ENCODE measurements around the gene SRRD. TPM values are rescaled to one million over a fixed set of nuclear protein-coding genes. Genes with fewer than 3 reads are reported as not detected.

SRRD gene
- total and polyA plus RNA-seq, 2 experiments from 2014 or later, result 20.2 to 25.7 TPM

DNA sequence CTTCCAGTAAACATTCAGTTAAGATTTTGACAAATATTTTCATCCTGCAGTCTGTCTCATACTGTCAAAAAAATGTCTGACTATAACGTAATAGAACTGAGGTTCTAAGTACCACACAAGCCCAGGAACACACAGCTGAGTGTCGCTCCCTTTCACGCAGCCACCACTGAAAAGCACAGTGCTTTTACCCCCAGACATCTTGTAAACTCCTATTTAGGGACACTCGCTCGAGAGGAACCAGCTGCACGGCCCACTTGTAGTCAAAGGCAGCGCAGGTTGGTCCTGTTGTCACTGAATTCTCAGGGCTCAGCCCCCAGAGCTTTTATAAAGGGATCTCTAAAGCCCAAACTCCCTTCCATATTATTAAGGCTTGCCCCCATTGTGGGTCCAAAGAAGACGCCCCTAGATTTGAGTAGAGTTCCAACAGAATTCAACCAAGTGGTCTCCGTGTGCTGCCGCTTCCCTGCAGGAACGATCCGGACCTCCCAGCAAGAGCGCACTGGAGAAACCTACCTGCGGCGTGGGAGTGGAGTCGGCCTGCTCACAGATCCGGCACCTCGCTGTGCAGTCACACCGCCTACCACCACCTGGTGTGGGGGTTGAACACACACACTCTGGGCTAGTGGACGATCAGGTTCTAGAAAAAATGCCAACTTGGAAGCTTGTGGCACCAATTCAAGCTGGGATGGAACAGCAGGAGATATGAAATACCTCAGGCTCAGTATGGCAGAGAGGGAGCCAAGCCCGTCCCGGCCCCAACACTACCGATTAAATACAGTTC, 31.3 kb upstream of the SRRD start:
- H3K4me1 ChIP-seq (ENCODE audit: insufficient read depth), result no peaks in the 10 kb centered on the region
- no peaks in the 10 kb centered on the region for H3K27me3 ChIP-seq (replicated peaks; ENCODE audit: insufficient read depth)
- no peak for DNase-seq
- no peak overlapping the region for H2AFZ ChIP-seq
- H4K20me1 ChIP-seq (ENCODE audit: insufficient read depth), result no peaks in the 10 kb centered on the region
- H3K9ac ChIP-seq, result no peak overlapping the region
- H3K79me2 ChIP-seq (ENCODE audit: insufficient read depth), result no peaks in the 10 kb centered on the region
- H3K9me2 ChIP-seq (ENCODE audit: insufficient read depth), result no peaks in the 10 kb centered on the region
- H3K4me2 ChIP-seq (ENCODE audit: unreplicated experiment), result no peak overlapping the region
- no peak overlapping the region for H3K27ac ChIP-seq
- no peaks in the 10 kb centered on the region for H3F3A ChIP-seq (ENCODE audit: insufficient read depth)
- H3K9me3 ChIP-seq (ENCODE audit: low read depth), result no peaks in the 10 kb centered on the region
- TF ChIP-seq EZH2 (IDR thresholded peaks at IDR 0.05; ENCODE audit: insufficient read depth, poor library complexity, severe bottlenecking) (no peak), EZH2phosphoT487 (IDR thresholded peaks at IDR 0.05; ENCODE audit: insufficient read depth, low read depth) (no peak)
- in situ Hi-C loops (cut with MboI), result no loop called here
- 92 to 94% methylated on average over 23 of the region's 23 CpGs for WGBS, 2 experiments (ENCODE audit: low coverage in 1 of 2, low lambda C conversion rate in 2 of 2, missing lambda C conversion rate in 2 of 2)
- H3K36me3 ChIP-seq (ENCODE audit: low read depth), result no peaks in the 10 kb centered on the region
- no peak overlapping the region for H3K4me3 ChIP-seq

DNA sequence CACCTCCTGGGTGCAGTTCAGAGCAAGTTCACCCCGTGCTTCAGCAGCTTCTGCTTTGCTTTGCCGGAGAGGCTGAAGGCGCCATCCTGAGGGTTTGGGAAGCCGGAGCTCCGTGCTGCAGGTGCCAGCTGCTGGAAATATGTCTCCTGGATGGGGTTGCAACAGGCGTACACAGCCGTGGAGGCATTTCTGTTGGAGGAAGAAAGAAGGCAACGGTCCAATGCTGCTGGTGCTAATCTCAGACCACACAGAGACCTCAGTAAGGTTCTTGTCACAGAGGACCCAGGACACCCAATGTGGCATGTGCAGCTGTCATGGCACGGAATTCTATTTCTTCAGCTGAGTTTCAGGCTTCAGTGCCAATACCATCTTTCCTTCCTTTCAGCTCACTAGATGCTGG, 30.5 kb upstream of the SRRD start:
- no peak overlapping the region for H3K4me2 ChIP-seq (ENCODE audit: unreplicated experiment)
- H3F3A ChIP-seq (ENCODE audit: insufficient read depth), result no peaks in the 10 kb centered on the region
- in situ Hi-C loops (cut with MboI), result no loop called here
- no peaks in the 10 kb centered on the region for H3K27me3 ChIP-seq (replicated peaks; ENCODE audit: insufficient read depth)
- no peaks in the 10 kb centered on the region for H3K9me2 ChIP-seq (ENCODE audit: insufficient read depth)
- H3K36me3 ChIP-seq (ENCODE audit: low read depth), result no peaks in the 10 kb centered on the region
- no peaks in the 10 kb centered on the region for H3K4me1 ChIP-seq (ENCODE audit: insufficient read depth)
- H3K9ac ChIP-seq, result no peak overlapping the region
- no peak overlapping the region for H2AFZ ChIP-seq
- H4K20me1 ChIP-seq (ENCODE audit: insufficient read depth), result no peaks in the 10 kb centered on the region
- TF ChIP-seq EZH2 (IDR thresholded peaks at IDR 0.05; ENCODE audit: insufficient read depth, poor library complexity, severe bottlenecking), result no peak
- no peak for TF ChIP-seq EZH2phosphoT487 (IDR thresholded peaks at IDR 0.05; ENCODE audit: insufficient read depth, low read depth)
- H3K79me2 ChIP-seq (ENCODE audit: insufficient read depth), result no peaks in the 10 kb centered on the region
- no peak for DNase-seq
- no peak overlapping the region for H3K4me3 ChIP-seq
- 94% methylated on average over 9 of the region's 9 CpGs for WGBS, 2 experiments (ENCODE audit: low coverage in 1 of 2, low lambda C conversion rate in 2 of 2, missing lambda C conversion rate in 2 of 2)
- H3K27ac ChIP-seq, result no peak overlapping the region
- no peaks in the 10 kb centered on the region for H3K9me3 ChIP-seq (ENCODE audit: low read depth)

DNA sequence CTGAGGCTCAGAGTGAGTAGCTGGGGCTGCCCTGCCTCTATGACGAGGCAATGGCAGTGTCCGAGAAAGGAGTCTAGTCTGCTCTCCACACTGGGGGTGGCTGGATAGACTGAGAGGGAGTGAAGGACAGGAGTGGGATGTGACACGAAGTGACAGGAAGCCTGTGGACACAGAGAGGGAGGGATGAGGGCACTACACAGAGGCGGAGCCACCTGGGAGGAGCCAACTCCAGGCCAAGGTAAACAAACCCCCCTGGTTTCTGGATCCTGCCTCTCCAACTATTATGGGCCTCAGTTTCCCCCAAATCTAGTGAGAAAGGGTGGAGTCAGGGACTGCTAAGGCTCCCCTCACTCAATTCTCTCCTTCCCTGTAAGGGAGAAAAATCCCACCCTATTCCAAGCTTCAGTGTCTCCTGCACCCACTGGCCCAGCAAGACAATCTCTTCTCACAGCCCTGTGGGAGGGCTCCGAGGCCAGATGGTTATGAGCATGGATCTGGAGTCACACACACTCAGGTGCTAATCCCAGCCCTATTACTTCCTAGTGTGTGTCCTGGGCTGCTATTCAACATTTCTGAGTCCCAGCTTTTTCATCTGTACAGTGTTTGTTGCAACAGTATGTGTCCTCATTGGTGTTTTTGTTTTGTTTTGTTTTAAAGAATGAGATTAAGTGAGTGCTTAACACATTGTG, 29.7 kb upstream of the SRRD start:
- Histone ChIP-seq H3F3A (ENCODE audit: insufficient read depth) (no peaks in the 10 kb centered on the region), H3K4me3 (no peak overlapping the region), H3K9me3 (ENCODE audit: low read depth) (no peaks in the 10 kb centered on the region), H3K79me2 (ENCODE audit: insufficient read depth) (no peaks in the 10 kb centered on the region), H3K4me1 (ENCODE audit: insufficient read depth) (no peaks in the 10 kb centered on the region), H3K36me3 (ENCODE audit: low read depth) (0 out of 2 replicates have a peak, but pooled peaks cover under 1% of the 10 kb centered on the region), H3K27me3 (replicated peaks; ENCODE audit: insufficient read depth) (no peaks in the 10 kb centered on the region), H3K9me2 (ENCODE audit: insufficient read depth) (no peaks in the 10 kb centered on the region), H3K4me2 (ENCODE audit: unreplicated experiment) (no peak overlapping the region), H2AFZ (no peak overlapping the region), H3K27ac (no peak overlapping the region), H3K9ac (no peak overlapping the region), H4K20me1 (ENCODE audit: insufficient read depth) (no peaks in the 10 kb centered on the region)
- DNase-seq, result no peak
- TF ChIP-seq EZH2phosphoT487 (IDR thresholded peaks at IDR 0.05; ENCODE audit: insufficient read depth, low read depth) (no peak), EZH2 (IDR thresholded peaks at IDR 0.05; ENCODE audit: insufficient read depth, poor library complexity, severe bottlenecking) (no peak)
- in situ Hi-C loops (cut with MboI), result no loop called here
- WGBS, 2 experiments (ENCODE audit: low coverage in 1 of 2, low lambda C conversion rate in 2 of 2, missing lambda C conversion rate in 2 of 2), result 85 to 90% methylated on average over 5 of the region's 5 CpGs

DNA sequence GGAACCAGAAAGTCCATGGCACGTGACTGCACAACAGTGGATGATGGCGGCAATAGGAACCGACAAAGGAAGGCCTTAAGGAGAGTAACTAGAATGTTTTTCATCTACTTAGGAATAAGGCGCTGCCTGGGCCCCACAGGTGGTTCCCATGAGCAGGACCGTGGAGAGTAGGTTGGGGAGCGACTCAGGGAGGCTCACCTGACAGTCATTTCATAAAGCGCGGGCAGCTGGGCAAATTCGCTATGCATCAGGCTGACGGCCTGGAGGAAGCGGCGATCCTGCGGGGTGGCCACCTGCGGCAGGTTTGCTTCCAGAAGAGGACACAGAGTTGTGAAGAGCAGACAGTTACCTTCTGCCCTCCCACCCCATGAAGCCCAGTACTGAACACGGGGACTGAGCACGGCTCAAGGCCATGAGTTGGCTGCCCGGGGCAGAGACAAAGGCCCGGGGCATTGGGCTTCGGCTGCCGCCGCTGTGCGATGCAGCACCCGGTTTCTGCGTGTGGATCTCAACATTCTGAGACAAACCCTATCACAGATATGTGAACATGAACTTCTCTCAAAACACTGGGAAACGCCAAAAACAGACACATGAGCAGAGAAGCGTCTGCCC, 25.9 kb upstream of the SRRD start:
- WGBS, 2 experiments (ENCODE audit: low coverage in 1 of 2, low lambda C conversion rate in 2 of 2, missing lambda C conversion rate in 2 of 2), result 95 to 98% methylated on average over 24 to 26 of the region's 26 CpGs
- no peaks in the 10 kb centered on the region for H3K4me1 ChIP-seq (ENCODE audit: insufficient read depth)
- TF ChIP-seq EZH2 (IDR thresholded peaks at IDR 0.05; ENCODE audit: insufficient read depth, poor library complexity, severe bottlenecking), result no peak
- TF ChIP-seq EZH2phosphoT487 (IDR thresholded peaks at IDR 0.05; ENCODE audit: insufficient read depth, low read depth), result no peak
- H3K4me2 ChIP-seq (ENCODE audit: unreplicated experiment), result no peak overlapping the region
- H3K27me3 ChIP-seq (replicated peaks; ENCODE audit: insufficient read depth), result no peaks in the 10 kb centered on the region
- peaks cover 14% of the 10 kb centered on the region; the same call in 1 of the 2 replicates for H3K79me2 ChIP-seq (ENCODE audit: insufficient read depth)
- no peak overlapping the region for H3K9ac ChIP-seq
- no peaks in the 10 kb centered on the region for H3K9me3 ChIP-seq (ENCODE audit: low read depth)
- H3K4me3 ChIP-seq, result no peak overlapping the region
- no peak overlapping the region for H3K27ac ChIP-seq
- H4K20me1 ChIP-seq (ENCODE audit: insufficient read depth), result no peaks in the 10 kb centered on the region
- no peak overlapping the region for H2AFZ ChIP-seq
- no peaks in the 10 kb centered on the region for H3K9me2 ChIP-seq (ENCODE audit: insufficient read depth)
- 0 out of 2 replicates have a peak, but pooled peaks cover 12% of the 10 kb centered on the region for H3K36me3 ChIP-seq (ENCODE audit: low read depth)
- DNase-seq, result no peak
- H3F3A ChIP-seq (ENCODE audit: insufficient read depth), result no peaks in the 10 kb centered on the region
- in situ Hi-C loops (cut with MboI), result no loop called here
